Suprapubic skin (tissue), 4 donors: ENCODE measurements around the gene HORMAD2. TPM values are rescaled to one million over a fixed set of nuclear protein-coding genes. Genes with fewer than 3 reads are reported as not detected.

Source experiments
- DNase-seq, 2 donors: peaks; one replicate each; pipeline ENCODE4 v3.0.0-alpha.2; 2019; ENCODE audit warnings: low spot score in 2 of 2
- H3K27ac ChIP-seq: fragments of 200-600 bp; sonication (generic); one replicate; pipeline ENCODE4 v1.5.1; 2019
- H3K27me3 ChIP-seq: fragments of 200-600 bp; sonication (generic); one replicate; pipeline ENCODE4 v1.5.1; 2019
- H3K36me3 ChIP-seq: fragments of 200-600 bp; sonication (generic); one replicate; pipeline ENCODE4 v1.5.1; 2019
- H3K4me1 ChIP-seq: fragments of 200-600 bp; sonication (generic); one replicate; pipeline ENCODE4 v1.5.1; 2019
- H3K4me3 ChIP-seq: fragments of 200-600 bp; sonication (generic); one replicate; pipeline ENCODE4 v1.5.1; 2019; ENCODE audit warnings: mild to moderate bottlenecking
- H3K9me3 ChIP-seq: fragments of 200-600 bp; sonication (generic); one replicate; pipeline ENCODE4 v1.5.1; 2019
- EP300 ChIP-seq: sonication (generic); formaldehyde crosslinking; IDR thresholded peaks from one replicate; pipeline ENCODE4 v1.6.1; 2017; ENCODE audit warnings: antibody characterized with exemption
- POLR2A ChIP-seq, 2 donors: fragments of 450-650 bp; IDR thresholded peaks; one replicate each; pipeline ENCODE4 v1.6.1; 2017; ENCODE audit warnings: antibody characterized with exemption in 2 of 2, mild to moderate bottlenecking in 2 of 2, moderate library complexity in 2 of 2
- POLR2AphosphoS5 ChIP-seq, 3 donors: sonication (generic); formaldehyde crosslinking; IDR thresholded peaks; one replicate each; pipeline ENCODE4 v1.6.1; 2017; ENCODE audit warnings: antibody characterized with exemption in 3 of 3
- WGBS: methylation state at CpG from one replicate; pipeline ENCODE4 v1.1.5; 2018; 5-methylcytosine and 5-hydroxymethylcytosine counted together
- total RNA-seq, 4 donors: library from RNA; depleted of rRNA; stranded (reverse); fragments of >200 nt; gene quantifications; one replicate each; pipeline ENCODE4 v1.1.0, GENCODE V29; 2016
- TF ChIP-seq, protein P1 (sequence below), 2 donors: fragments of 200-600 bp in 1 of 2; fragments of 450-650 bp in 1 of 2; sonication (generic) in 1 of 2; IDR thresholded peaks; one replicate each; pipeline ENCODE4 v1.5.1; 2016 to 2019; ENCODE audit warnings: antibody characterized with exemption in 2 of 2, mild to moderate bottlenecking in 1 of 2, moderate library complexity in 1 of 2

The HORMAD2 gene
- total RNA-seq, 4 donors from 2014 or later, result not detected

DNA sequence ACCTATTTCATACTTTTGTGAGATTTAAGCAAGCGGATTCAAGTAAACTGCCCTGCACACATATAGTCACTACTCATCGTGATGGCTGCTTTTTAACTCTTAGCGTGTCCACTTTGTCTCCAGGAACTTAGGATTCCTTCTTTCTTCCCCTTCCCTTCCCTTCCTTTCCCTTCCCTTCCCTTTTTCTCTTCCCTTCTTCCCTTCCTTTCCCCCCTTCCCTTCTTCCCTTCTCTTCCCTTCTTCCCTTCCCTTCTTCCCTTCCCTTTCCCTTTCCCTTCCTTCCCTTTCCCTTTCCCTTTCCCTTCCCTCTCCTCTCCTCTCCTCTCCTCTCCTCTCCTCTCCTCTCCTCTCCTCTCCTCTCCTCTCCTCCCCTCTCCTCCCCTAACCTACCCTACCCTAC lies 100.4 kb downstream of the HORMAD2 start:
- 89% methylated on average over 3 of the region's 3 CpGs for WGBS
- H3K4me3 ChIP-seq, result no peak overlapping the region
- no peaks in the 10 kb centered on the region for H3K27me3 ChIP-seq
- no peak overlapping the region for H3K27ac ChIP-seq
- H3K4me1 ChIP-seq, result peaks cover 9% of the 10 kb centered on the region
- no peak for DNase-seq
- no peaks in the 10 kb centered on the region for H3K9me3 ChIP-seq
- no peaks in the 10 kb centered on the region for H3K36me3 ChIP-seq
- TF ChIP-seq, protein P1, sequence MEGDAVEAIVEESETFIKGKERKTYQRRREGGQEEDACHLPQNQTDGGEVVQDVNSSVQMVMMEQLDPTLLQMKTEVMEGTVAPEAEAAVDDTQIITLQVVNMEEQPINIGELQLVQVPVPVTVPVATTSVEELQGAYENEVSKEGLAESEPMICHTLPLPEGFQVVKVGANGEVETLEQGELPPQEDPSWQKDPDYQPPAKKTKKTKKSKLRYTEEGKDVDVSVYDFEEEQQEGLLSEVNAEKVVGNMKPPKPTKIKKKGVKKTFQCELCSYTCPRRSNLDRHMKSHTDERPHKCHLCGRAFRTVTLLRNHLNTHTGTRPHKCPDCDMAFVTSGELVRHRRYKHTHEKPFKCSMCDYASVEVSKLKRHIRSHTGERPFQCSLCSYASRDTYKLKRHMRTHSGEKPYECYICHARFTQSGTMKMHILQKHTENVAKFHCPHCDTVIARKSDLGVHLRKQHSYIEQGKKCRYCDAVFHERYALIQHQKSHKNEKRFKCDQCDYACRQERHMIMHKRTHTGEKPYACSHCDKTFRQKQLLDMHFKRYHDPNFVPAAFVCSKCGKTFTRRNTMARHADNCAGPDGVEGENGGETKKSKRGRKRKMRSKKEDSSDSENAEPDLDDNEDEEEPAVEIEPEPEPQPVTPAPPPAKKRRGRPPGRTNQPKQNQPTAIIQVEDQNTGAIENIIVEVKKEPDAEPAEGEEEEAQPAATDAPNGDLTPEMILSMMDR (IDR thresholded peaks at IDR 0.05), result no peak
- TF ChIP-seq EP300 (no peak), POLR2AphosphoS5 (IDR thresholded peaks at IDR 0.05) (no peak), POLR2A (IDR thresholded peaks at IDR 0.05) (no peak)

DNA sequence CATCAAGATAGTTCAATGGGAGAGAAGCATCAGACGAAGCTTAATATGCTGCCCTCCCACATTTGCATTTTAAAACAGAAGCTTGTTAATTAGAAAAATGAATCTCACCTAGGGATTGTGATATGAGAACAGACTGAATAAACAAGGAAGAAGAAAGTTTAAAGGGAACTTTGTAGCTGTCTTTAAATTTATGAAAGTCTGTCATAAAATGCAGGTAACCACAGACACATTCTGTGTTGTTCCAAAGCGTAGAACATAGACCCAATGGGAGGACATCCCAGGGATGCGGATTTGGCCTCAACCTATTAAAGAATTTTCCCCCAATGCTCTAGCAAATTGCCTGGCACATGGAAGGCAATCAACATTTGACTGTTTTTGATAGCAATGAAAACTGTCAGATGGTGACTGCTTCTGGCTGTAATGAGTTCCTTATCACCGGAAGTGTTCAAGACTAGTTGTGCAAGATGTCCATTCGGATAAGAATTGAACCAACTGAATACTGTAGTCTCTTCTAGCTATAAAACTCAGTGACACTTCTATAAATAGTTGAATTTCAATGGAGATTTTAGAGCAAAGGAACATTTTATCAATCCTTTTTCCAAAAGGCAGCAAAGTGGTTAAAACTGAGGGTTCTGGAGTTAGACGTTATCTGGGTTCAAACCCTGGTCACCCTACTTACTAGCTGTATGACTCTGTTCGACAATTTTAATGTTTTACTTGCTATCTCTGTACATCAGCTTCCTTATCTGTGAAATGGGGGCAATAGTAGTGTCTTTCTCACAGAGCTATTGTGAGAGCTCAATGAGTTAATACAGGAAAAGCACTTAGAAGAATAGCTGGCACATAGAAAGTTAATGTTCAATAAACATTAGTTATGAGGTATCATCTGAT lies 101.4 kb downstream of the HORMAD2 start:
- no peaks in the 10 kb centered on the region for H3K4me1 ChIP-seq
- no peaks in the 10 kb centered on the region for H3K27me3 ChIP-seq
- no peak overlapping the region for H3K4me3 ChIP-seq
- no peak for TF ChIP-seq EP300
- no peak for TF ChIP-seq POLR2AphosphoS5 (IDR thresholded peaks at IDR 0.05)
- no peak for TF ChIP-seq POLR2A (IDR thresholded peaks at IDR 0.05)
- TF ChIP-seq, protein P1 (IDR thresholded peaks at IDR 0.05), result no peak
- DNase-seq, result no peak
- H3K9me3 ChIP-seq, result no peaks in the 10 kb centered on the region
- no peaks in the 10 kb centered on the region for H3K36me3 ChIP-seq
- 72% methylated on average over 7 of the region's 7 CpGs for WGBS
- no peak overlapping the region for H3K27ac ChIP-seq

DNA sequence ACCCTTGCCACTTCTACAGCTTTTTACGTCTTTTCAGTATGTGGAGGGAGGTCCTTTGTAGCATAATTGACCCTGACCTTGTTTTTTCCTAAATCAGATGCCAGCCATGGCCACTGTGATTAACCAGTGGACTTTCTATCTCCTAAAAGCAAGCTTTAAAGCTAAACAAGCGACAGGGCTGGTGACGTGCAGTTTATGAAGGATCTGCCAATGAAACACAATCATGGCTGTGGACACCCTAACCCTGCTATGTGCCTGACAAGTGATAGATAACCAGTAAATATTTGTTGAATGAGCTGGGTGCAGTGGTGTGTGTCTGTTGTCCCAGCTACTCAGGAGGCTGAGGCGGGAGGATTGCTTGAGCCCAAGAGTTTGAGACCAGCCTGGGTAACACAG lies 102.1 kb downstream of the HORMAD2 start:
- TF ChIP-seq EP300 (no peak), POLR2A (IDR thresholded peaks at IDR 0.05) (no peak)
- no peak overlapping the region for H3K4me3 ChIP-seq

DNA sequence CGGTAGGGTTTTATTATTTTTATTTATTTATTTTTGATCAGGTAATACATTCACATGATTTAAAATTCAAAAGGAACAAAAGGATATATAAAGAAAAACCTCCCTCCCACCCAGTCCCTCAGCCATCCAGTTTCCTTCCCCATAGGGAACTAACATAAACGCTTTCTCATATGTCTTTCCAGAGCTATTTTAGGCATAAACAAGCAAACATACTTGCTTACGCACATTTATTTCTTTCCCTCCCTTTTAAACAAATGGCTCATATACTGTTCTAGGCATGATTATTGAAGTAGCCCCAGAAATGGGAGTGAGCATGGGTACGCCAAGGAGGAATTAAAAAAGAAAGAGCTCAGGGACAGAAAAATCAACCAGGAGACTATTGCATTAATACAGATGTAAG lies 102.6 kb downstream of the HORMAD2 start:
- TF ChIP-seq, protein P1 (IDR thresholded peaks at IDR 0.05), result no peak
- TF ChIP-seq POLR2A (IDR thresholded peaks at IDR 0.05), result no peak
- TF ChIP-seq POLR2AphosphoS5 (IDR thresholded peaks at IDR 0.05), result no peak
- TF ChIP-seq EP300, result no peak
- H3K9me3 ChIP-seq, result no peaks in the 10 kb centered on the region
- no peaks in the 10 kb centered on the region for H3K4me1 ChIP-seq
- no peak for DNase-seq
- no peaks in the 10 kb centered on the region for H3K27me3 ChIP-seq
- H3K36me3 ChIP-seq, result no peaks in the 10 kb centered on the region
- no peak overlapping the region for H3K4me3 ChIP-seq
- WGBS, result 66% methylated on average over 4 of the region's 4 CpGs
- H3K27ac ChIP-seq, result no peak overlapping the region

More for the DNA sequence above, 102.1 kb downstream of the HORMAD2 start:
- Histone ChIP-seq H3K27ac (no peak overlapping the region), H3K27me3 (no peaks in the 10 kb centered on the region), H3K36me3 (no peaks in the 10 kb centered on the region), H3K4me1 (no peaks in the 10 kb centered on the region), H3K9me3 (no peaks in the 10 kb centered on the region)
- 88% methylated on average over 4 of the region's 4 CpGs for WGBS
- DNase-seq, result no peak

DNA sequence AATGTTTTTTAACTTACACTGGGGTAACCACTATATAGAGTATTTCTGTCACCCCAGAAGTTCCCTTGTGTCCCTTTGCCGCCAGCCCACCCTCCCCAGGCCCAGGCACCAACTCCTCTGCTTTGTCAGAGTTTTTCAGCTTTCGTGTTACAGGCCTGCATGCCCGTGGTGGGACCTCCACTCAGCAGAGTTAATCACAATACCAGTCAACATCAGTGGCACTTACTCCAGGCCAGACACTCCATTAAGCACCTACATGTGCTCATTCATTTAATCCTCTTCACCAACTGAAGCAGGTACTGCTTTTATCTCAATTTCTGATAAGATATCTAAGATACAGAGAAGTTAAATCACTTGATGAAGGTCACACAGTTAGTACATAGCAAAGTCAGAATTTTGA lies 103.0 kb downstream of the HORMAD2 start:
- TF ChIP-seq POLR2AphosphoS5 (IDR thresholded peaks at IDR 0.05), result no peak
- TF ChIP-seq EP300, result no peak
- TF ChIP-seq, protein P1 (IDR thresholded peaks at IDR 0.05), result no peak
- no peak for TF ChIP-seq POLR2A (IDR thresholded peaks at IDR 0.05)
- no peaks in the 10 kb centered on the region for H3K27me3 ChIP-seq
- no peaks in the 10 kb centered on the region for H3K4me1 ChIP-seq
- WGBS, result 90% methylated on average over 3 of the region's 3 CpGs
- no peaks in the 10 kb centered on the region for H3K9me3 ChIP-seq
- H3K36me3 ChIP-seq, result no peaks in the 10 kb centered on the region
- H3K27ac ChIP-seq, result no peak overlapping the region
- no peak overlapping the region for H3K4me3 ChIP-seq
- DNase-seq, result no peak
